SU-DHL-6 (cell line): ENCODE data around the gene IER5.
"Not testable (repeated sequence)": the region's sequence is repeated elsewhere in the genome, so short reads cannot be mapped to it uniquely, and the experiment has no call there.

Experiments
- H2AFZ ChIP-seq: fragments of 200-600 bp; sonication (generic); 2 replicates; pipeline ENCODE4 v1.6.1; 2014; ENCODE audit warnings: low read depth, mild to moderate bottlenecking, moderate library complexity, mixed read lengths, antibody characterized with exemption, low read length; ENCODE audit not compliant: severe bottlenecking
- H3F3A ChIP-seq: fragments of 200-600 bp; shearing (Covaris generic); 2 replicates; pipeline ENCODE4 v1.6.0; 2016; ENCODE audit warnings: antibody characterized with exemption, mild to moderate bottlenecking; ENCODE audit not compliant: insufficient read depth
- H3K27ac ChIP-seq: fragments of 200-600 bp; sonication (generic); 2 replicates; pipeline ENCODE4 v1.5.1; 2016; ENCODE audit warnings: low read depth, mild to moderate bottlenecking, low read length, moderate library complexity, mixed read lengths
- H3K27me3 ChIP-seq: fragments of 200-600 bp; sonication (generic), shearing (Covaris generic); 2 replicates; pipeline ENCODE4 v1.6.0; 2014; ENCODE audit warnings: mild to moderate bottlenecking, low read length
- H3K36me3 ChIP-seq: fragments of 200-600 bp; sonication (generic); 2 replicates; pipeline ENCODE4 v1.6.1; 2014; ENCODE audit warnings: mild to moderate bottlenecking, low read length, mixed read lengths
- H3K4me2 ChIP-seq: fragments of 300-600, 200-600 bp; shearing (Covaris generic), sonication (generic); 2 replicates; pipeline ENCODE4 v1.6.0; 2014; ENCODE audit warnings: low read length, low read depth, mild to moderate bottlenecking; ENCODE audit not compliant: poor library complexity, severe bottlenecking
- H3K4me3 ChIP-seq: fragments of 200-600 bp; sonication (generic); 2 replicates; pipeline ENCODE4 v1.5.1; 2014; ENCODE audit warnings: antibody characterized with exemption, low read length, mild to moderate bottlenecking, mixed read lengths; ENCODE audit not compliant: insufficient read depth, poor library complexity, severe bottlenecking
- H3K79me2 ChIP-seq: fragments of 200-600 bp; sonication (generic); 2 replicates; pipeline ENCODE4 v1.6.1; 2014; ENCODE audit warnings: mild to moderate bottlenecking, low read length, moderate library complexity; ENCODE audit not compliant: insufficient read depth
- H3K9ac ChIP-seq: fragments of 200-600 bp; sonication (generic); 2 replicates; pipeline ENCODE4 v1.7.0; 2014; ENCODE audit warnings: mild to moderate bottlenecking, low read length
- H3K9me2 ChIP-seq: fragments of 200-600 bp; sonication (generic); replicated peaks from 2 replicates; pipeline ENCODE4 v1.6.1; 2014; ENCODE audit warnings: low read length; ENCODE audit not compliant: insufficient read depth
- H3K9me3 ChIP-seq: fragments of 200-600 bp; sonication (generic); 2 replicates; pipeline ENCODE4 v1.6.1; 2014; ENCODE audit warnings: low read length, mixed read lengths; ENCODE audit not compliant: insufficient read depth
- H4K20me1 ChIP-seq: fragments of 200-600 bp; sonication (generic); 2 replicates; pipeline ENCODE4 v1.6.1; 2014; ENCODE audit warnings: low read depth, mild to moderate bottlenecking, antibody characterized with exemption, low read length, moderate library complexity, mixed read lengths
- CTCF ChIP-seq: fragments of 200-600 bp; sonication (generic); IDR thresholded peaks from one replicate; pipeline ENCODE4 v1.5.1; 2017; ENCODE audit warnings: antibody characterized with exemption, mild to moderate bottlenecking, low read length, moderate library complexity; ENCODE audit not compliant: insufficient read depth, poor library complexity, severe bottlenecking
- EZH2phosphoT487 ChIP-seq: fragments of 200-600 bp; sonication (generic), shearing (Covaris generic); conservative IDR thresholded peaks from 2 replicates; pipeline ENCODE4 v1.6.1; 2018; ENCODE audit warnings: mild to moderate bottlenecking, antibody characterized with exemption, low read length, moderate library complexity, mixed read lengths

Gene IER5

DNA sequence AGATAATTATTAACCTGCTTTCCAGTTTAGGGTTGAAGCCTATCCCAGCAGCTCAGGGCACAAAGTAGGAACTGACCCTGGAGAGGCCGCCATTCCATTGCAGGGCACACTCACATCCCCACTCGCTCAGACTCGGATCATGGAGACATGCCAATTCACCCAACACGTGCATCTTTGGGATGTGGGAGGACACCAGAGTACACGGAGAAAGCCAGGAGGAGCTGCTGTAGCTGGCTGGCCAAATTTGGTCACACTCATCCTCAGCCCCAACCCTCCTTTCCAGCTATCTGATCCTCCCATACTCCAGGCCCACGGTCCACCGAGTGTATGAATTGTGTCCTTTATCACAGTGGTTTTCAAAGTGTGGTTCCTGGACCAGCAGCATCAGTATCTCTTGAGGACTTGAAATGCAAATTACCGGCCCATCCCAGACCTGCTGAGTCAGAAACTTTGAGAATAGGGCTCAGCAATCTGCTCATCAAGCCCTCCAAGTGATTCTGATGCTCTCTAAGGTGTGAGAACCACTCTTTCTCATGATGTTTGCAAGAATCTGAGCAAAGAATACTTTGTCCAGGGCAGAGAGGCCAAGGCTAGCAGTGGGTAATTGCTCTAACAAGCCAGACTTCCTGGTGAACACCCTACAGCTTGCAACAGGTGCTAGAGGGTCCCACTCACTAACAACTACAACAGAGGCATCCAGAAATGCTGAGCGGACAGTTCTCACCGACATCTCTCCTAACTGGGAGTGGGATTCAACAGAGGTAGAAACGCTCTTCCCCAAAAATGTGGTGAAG is 26.3 kb downstream of the IER5 start:
- no peak overlapping the region for H2AFZ ChIP-seq
- no peaks in the 10 kb centered on the region for H3K9me2 ChIP-seq
- no peaks in the 10 kb centered on the region for H3K36me3 ChIP-seq
- H3K4me2 ChIP-seq = no peak overlapping the region
- TF ChIP-seq CTCF (no peak), EZH2phosphoT487 (no peak)
- H3K27ac ChIP-seq = no peak overlapping the region
- H3K9me3 ChIP-seq = no peaks in the 10 kb centered on the region
- H3K4me3 ChIP-seq = no peak overlapping the region
- H3K9ac ChIP-seq = no peak overlapping the region
- no peaks in the 10 kb centered on the region for H4K20me1 ChIP-seq
- no peaks in the 10 kb centered on the region for H3K79me2 ChIP-seq
- H3K27me3 ChIP-seq = no peaks in the 10 kb centered on the region
- H3F3A ChIP-seq = no peaks in the 10 kb centered on the region

GRCh38 chr1:181115368-181115684 is 26.8 kb downstream of the IER5 start:
- H4K20me1 ChIP-seq = no peaks in the 10 kb centered on the region
- H3K9me3 ChIP-seq = no peaks in the 10 kb centered on the region
- H3K36me3 ChIP-seq = no peaks in the 10 kb centered on the region
- no peaks in the 10 kb centered on the region for H3K9me2 ChIP-seq
- no peak overlapping the region for H3K9ac ChIP-seq
- H3K4me3 ChIP-seq = no peak overlapping the region
- no peak for TF ChIP-seq EZH2phosphoT487
- TF ChIP-seq CTCF = no peak
- H2AFZ ChIP-seq = no peak overlapping the region
- no peaks in the 10 kb centered on the region for H3F3A ChIP-seq
- H3K4me2 ChIP-seq = no peak overlapping the region
- no peaks in the 10 kb centered on the region for H3K79me2 ChIP-seq
- no peak overlapping the region for H3K27ac ChIP-seq
- H3K27me3 ChIP-seq = no peaks in the 10 kb centered on the region

DNA sequence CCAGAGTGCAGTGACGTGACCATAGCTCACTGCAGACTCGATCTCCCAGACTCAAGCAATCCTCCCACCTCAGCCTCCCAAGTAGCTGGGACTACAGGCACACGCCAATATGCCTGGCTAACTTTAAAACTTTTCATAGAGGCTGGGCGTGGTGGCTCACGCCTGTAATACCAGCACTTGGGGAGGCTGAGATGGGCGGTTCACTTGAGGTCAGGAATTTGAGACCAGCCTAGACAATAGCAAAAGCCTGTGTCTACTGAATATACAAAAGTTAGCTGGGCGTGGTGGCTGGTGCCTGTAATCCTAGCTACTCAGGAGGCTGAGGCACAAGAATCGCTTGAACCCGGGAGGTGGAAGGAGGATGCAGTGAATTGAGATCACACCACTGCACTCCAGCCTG is 27.5 kb downstream of the IER5 start:
- not testable (repeated sequence) for H3K9ac ChIP-seq, H3K4me2 ChIP-seq, H3K79me2 ChIP-seq, H3K36me3 ChIP-seq, H3K27ac ChIP-seq, H2AFZ ChIP-seq, H3K9me3 ChIP-seq, H3F3A ChIP-seq, H3K4me3 ChIP-seq, H4K20me1 ChIP-seq, H3K27me3 ChIP-seq, H3K9me2 ChIP-seq

DNA sequence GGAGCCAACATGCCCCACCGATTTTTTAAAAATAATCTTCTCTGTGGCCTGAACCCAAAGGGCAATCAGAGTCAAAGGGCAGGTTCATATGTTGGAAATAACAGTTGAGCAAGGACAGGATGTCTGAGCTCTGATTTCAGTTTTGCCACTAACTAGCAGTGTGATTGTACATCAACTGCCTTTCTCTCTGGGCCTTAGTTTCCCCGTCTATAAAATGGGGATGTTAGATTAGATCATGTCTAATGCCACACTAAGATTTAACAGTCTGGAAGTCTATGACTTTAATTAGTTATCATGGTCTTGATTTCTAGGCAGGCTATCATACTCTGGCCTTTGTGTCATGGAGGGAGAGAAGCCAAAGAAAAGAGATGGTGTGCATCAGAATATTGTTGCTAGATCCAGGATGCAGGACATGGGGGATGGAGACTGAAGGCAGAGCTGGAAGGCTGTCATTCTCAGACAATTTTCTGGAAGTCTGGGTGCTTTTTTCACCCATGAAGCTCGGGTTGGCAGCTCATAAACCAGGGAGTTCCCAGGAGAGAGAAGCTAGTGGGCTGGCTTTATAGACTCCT is 28.4 kb downstream of the IER5 start:
- Histone ChIP-seq H3K9ac (no peak overlapping the region), H3K27ac (no peak overlapping the region)

More for the DNA sequence above, 28.4 kb downstream of the IER5 start:
- Histone ChIP-seq H4K20me1 (no peaks in the 10 kb centered on the region), H3K79me2 (no peaks in the 10 kb centered on the region), H3K9me2 (no peaks in the 10 kb centered on the region), H3K9me3 (no peaks in the 10 kb centered on the region), H3K27me3 (no peaks in the 10 kb centered on the region), H3K36me3 (no peaks in the 10 kb centered on the region), H2AFZ (no peak overlapping the region), H3K4me2 (no peak overlapping the region), H3K4me3 (no peak overlapping the region), H3F3A (no peaks in the 10 kb centered on the region)
- TF ChIP-seq CTCF (no peak), EZH2phosphoT487 (no peak)
